GM18502 (cell line): ENCODE results near the gene PNKD.

ENCODE experiments used
- ATAC-seq: cut with Tn5 transposase; IDR thresholded peaks from one replicate; pipeline ENCODE4 v1.9.1; 2021; ENCODE audit warnings: mild to moderate bottlenecking; ENCODE audit not compliant: unreplicated experiment, poor library complexity

PNKD gene

DNA sequence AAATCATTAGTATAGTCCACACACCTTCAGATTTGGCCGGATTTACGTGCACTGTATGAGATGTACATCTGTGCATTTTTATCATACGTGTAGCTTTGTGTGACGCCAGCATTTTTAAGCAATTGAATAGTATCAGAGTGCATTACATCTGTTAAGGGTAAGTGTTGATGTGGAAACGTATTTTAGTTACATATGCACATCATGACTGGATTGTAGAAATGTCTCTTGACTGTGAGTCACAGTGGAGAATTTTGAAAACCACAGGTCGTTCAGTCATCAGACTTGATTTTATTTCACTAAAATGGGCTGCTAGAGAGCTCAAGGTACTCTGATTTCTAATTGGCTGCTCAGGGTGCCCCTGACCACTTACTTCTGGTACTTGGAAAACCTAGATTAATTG lies 14.9 kb upstream of the PNKD start:
- no peak for ATAC-seq

DNA sequence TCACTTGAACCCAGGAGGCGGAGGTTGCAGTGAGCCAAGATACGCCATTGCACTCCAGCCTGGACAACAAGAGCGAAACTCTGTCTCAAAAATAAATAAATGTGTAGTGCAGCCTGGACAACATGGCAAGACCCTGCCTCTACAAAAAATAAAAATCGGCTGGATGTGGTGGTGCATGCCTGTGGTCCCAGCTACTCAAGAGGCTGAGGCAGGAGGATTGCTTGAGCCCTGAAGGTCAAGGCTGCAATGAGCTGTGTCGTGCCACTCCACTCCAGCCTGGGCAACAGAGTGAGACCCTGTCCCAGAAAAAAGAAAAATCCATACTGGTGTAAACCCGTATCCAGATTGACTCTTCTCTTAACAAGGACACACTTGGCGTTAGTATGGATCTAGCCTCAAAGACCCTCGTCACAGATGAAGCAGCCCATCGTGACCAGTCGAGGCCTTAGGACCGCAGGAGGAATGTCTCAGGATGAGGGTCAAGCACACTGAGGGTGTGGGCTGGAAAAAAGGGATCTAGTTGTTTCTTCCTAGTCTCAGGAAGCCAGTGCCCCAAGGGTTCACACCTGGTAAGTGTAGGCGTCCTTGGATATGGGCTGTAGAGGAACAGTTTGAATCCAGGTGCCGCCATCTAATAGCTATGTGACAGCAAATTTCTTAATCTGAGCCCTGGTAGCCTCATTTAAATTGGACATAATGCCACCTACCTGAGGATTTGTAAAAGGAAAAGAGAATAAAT lies 13.5 kb upstream of the PNKD start:
- no peak for ATAC-seq

DNA sequence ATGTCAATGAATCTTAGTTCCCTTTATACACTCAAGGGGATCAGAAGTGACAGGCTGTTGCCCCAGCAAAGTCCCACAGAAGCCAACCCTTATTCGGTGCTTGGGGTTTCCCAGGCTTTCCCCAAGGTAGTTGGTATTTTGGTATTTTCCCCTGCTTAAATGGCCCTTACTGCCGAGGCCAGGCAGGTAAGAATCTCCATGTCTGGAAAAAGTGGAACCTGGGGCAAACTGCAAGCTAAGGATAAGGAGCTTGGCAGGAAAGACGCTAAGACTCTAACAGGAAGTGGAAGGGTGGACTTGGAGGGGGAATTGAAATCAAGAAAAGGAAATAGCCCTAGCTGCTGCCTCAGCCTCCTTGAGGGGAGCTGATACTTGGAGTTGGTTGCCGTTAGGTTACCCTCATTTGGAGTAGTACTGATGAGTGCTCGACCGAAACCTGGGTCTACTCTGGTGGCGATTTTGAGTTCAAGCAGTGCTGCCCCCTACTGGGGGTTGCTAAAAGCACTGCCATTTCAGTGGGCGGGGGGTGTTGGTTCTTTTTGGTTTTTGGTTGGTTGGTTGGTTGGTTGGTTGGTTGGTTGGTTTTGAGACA lies 12.8 kb upstream of the PNKD start:
- ATAC-seq, result peak; percentile 68

GRCh38 chr2:218259099-218259961 lies 11.0 kb upstream of the PNKD start:
- ATAC-seq, result no peak

DNA sequence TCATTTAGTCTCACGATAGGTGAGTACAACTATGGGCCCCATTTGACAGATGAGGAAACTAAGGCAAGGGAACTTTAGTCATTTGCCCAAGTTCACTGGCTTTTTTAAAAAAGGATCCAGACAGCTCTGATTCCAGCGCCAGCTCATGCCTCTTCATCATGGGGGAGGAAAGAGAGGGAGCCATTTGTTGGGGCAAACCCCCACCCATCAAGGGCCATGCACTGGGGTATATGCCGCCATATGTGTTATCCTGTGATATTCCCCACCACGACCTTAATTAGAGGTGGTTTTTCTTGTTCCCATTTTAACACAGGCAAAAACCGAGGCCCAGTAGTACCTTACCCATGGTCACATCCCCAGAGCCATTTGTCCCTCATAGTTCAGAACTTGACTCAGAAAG lies 10.2 kb upstream of the PNKD start:
- ATAC-seq, result no peak

- ATAC-seq, result no peak
These were observed 9.4 kb upstream of the PNKD start, which contains the start of gene GPBAR1 for GRCh38 chr2:218260742-218261422. Gene GPBAR1, plus strand, starts transcription at chr2:218261015. Its CDS starts 1,710 bp downstream, at chr2:218262725.

DNA sequence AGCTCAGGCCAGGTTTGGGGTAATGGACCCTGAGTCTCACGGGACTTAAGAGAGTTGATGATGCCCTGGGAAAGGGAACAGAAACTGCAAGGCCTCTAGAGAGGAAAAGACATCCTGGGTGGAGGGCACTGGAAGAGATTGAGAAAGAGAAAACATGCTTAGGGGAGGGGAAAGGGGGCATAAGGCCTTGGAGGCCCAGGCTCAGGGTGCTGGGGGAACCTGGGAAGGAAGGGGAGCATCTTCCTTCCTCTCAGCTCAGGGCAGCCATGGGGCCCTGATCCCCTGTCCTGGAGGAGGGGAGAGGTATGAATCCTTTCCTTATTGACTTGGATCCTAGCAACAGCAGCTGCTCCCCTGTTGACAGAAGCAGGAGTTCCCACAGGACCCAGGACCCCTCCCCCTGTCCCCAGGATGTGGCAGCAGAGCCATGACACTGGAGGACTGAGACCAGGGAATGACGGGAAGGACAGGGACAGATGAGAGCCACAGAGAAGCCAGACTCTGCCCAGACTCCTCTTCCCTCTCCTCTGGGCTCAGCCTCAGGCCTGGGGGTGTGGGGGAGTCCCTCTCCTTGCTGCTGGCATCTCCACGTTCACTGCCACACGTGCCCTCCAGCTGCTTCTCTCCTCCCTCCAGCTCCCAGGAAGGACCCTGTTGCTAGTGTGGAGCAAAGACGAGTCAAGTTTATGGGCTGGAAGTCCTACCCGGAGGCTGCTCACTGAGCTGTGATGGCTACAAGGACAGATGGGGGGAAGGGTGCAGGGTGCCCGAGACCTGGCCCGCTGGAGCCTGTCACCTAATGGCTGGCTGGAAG lies 8.7 kb upstream of the PNKD start:
- ATAC-seq, result no peak

GRCh38 chr2:218262237-218262600 lies 8.1 kb upstream of the PNKD start:
- no peak for ATAC-seq

DNA sequence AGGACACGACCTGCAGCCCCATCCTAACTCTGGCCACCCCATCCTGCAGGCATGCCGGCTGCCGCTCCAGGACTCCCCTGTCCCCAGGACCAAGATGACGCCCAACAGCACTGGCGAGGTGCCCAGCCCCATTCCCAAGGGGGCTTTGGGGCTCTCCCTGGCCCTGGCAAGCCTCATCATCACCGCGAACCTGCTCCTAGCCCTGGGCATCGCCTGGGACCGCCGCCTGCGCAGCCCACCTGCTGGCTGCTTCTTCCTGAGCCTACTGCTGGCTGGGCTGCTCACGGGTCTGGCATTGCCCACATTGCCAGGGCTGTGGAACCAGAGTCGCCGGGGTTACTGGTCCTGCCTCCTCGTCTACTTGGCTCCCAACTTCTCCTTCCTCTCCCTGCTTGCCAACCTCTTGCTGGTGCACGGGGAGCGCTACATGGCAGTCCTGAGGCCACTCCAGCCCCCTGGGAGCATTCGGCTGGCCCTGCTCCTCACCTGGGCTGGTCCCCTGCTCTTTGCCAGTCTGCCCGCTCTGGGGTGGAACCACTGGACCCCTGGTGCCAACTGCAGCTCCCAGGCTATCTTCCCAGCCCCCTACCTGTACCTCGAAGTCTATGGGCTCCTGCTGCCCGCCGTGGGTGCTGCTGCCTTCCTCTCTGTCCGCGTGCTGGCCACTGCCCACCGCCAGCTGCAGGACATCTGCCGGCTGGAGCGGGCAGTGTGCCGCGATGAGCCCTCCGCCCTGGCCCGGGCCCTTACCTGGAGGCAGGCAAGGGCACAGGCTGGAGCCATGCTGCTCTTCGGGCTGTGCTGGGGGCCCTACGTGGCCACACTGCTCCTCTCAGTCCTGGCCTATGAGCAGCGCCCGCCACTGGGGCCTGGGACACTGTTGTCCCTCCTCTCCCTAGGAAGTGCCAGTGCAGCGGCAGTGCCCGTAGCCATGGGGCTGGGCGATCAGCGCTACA lies 7.4 kb upstream of the PNKD start:
- ATAC-seq, result no peak

DNA sequence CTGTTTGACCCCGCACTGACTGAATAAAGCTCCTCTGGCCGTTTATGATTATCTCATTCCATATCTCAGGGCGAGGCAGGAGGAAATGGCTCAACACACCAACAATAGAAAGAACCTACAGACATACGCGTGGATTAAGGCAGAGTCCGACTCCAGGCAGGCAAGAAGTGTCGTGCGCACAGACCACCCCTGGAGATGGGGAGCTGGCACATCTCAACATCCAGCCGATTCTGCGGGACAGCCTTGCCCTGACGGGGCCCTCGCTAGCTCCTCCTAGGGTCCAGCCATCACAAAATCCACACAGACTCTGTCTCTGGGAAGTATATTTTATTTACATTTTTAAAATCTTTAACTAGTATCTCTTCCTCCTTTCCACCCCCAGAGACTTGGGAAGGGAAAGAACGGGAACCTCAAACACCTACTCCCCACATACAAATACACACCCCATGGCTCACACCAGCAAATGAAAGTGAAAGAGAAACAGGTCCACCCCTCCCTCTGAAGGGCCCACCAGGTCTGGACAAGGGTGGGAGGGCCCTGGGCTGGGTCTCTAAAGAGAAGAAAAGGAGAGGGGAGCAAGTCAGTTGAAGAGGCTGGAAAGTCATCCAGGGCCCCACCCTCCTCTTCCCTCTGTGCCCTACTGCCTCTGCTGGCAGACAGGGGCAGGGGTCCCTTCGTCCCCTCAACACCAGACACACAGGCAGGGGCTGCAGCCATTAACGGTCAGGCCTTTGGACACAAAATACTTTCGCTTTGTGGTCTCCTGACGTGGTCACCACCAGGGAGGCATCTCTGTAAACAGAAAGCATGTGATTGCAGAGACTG lies 6.3 kb upstream of the PNKD start:
- no peak for ATAC-seq

- no peak for ATAC-seq
These were observed 5.4 kb upstream of the PNKD start for GRCh38 chr2:218264773-218265561.

DNA sequence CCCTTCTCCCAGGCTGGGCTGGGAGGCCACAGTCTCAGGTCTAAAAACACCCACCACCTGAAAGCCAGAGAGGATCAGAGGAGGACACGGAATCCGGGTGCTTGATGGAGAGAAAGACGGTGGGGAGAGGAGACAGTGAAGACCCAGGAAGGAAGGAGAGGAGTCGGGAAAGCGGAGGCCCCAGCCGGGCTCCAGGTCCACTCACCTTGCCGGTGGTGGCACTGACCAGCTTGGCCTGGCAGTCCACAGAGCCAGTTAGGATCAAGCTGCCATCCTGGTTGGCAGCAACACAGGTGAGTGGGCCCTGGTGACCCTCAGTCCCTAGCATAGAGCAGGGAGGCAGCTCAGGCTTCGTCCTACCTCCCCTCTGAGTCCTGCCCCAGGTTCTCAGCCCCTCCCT lies 4.7 kb upstream of the PNKD start:
- ATAC-seq, result no peak

DNA sequence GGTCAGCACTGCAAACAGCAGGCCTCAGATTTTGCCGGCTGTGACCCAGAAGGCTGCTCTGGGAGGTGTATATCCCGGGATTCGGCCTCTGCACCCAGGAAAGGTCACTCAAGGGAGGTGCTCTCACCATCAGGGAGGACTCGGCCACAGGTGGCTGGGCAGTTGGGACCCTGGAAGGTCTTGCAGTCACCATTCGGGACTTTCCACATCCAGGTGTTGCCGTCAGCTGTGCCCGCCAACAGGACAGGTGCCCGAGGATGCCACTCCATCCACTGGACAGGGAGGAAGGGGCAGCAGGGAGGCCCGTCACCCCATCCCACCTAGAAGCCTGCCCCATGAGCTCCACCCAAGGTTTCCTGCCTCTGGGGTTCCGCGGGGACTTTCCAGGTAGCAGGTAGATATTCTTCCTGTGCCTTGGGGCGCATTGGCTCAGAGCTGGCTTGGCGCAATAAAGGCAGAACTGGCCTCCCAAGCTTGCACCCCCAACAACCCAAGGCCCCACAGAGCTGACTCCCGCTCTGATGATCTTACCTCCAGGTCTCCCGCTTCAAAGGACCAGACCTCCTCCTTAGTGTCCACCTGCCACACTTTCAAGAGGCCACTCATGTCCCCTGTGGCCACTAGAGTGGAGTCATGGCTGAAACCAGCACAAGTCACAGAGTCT lies 3.9 kb upstream of the PNKD start:
- no peak for ATAC-seq

DNA sequence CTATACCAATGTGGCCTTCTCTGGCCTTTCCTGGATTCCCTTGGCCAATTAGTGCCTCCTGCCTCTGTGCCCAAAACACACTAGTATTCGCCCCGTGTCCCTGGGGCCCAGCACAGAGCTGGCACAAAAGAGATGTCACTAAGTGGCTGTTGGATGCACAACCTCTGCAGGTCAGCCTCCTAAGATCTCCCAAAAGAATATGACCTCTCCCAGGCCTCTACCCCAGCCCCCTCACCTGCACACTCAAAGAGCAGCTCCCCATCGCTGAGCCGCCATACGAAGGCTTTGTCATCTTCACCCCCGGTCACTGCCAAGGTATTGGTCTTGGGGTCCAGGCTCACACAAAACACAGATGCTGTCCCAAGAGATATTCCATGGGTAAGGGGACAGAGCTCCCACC lies 3.1 kb upstream of the PNKD start:
- ATAC-seq, result no peak

DNA sequence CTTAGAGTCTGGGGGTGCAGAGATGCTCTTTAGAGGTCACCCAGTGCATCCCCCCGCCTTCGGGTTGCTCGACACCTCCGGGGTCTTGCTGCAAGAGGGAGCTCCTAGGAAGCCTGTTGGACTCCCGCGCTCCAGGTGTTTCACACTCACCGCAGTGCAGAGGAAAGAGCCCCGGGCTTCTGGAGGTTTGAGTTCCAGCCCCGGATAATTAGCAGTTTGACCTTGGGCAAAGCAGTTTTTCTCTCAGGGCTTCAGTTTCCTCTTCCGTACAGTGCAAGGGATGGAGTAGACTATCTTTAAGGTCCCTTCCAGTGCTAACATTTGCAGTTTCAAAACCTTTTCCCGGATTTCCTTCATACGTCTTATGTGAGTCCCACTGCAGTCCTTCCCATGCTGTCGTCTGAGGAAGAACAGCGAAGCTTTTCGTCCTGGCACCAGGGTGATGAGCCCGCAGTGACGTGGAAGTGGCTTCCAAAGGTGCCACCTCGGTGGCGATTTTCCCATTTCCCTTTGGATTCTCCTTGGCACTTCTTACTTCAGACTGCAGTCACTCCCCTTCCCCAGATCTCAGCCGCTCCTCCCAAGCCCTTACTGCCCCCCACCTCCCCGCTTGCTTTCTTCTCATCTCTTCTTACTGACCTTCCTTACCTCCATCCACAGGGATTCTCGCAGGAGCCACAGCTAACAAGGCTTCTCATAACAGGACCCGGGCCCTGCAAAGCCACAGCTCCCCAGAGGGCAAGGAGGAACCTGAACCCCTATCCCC lies 585 bp downstream of the PNKD start:
- ATAC-seq, result no peak

DNA sequence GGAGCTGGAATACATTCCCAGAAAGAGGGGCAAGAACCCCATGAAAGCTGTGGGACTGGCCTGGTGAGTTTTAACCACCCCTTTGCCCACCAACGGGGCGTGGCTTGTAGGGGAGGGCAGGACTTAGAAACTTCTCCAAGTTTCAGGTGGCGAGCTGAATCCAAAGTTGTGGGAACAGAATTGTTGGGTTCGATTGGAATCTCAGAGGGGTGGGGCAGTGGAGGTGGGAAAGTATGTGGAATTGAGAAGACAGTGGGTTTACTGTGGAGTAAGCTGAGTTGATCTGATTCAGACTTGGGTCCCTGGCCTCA lies 1.1 kb downstream of the PNKD start:
- no peak for ATAC-seq
